ENCODE measurements around the gene ADAMTS2. TPM values are rescaled to one million over a fixed set of nuclear protein-coding genes. Genes with fewer than 3 reads are reported as not detected.

The ADAMTS2 gene
- total and polyA plus RNA-seq, 2 donors (not counting 3 experiments of a cell fraction or from before 2014, with no cell fraction given), result not detected

- no peaks in the 10 kb centered on the region for H4K20me1 ChIP-seq (replicated peaks; ENCODE audit: control insufficient read depth, extremely low read depth, insufficient read depth, low read length)
- H3K9me1 ChIP-seq (replicated peaks; ENCODE audit: control insufficient read depth, extremely low read depth, insufficient read depth, low read length), result no peaks in the 10 kb centered on the region
- dilution Hi-C loops (cut with MboI; ENCODE audit: extremely low pct_ligation_motif_present, low sequenced_read_pairs), result no loop called here
- CTCF ChIA-PET, result no interaction called here
- no peaks in the 10 kb centered on the region for H3K79me2 ChIP-seq (ENCODE audit: control insufficient read depth, insufficient read depth, low read length)
- H3K27me3 ChIP-seq (ENCODE audit: control insufficient read depth in 2 of 2, insufficient read depth in 2 of 2, low read length in 2 of 2), result no peaks in the 10 kb centered on the region
- no peaks in the 10 kb centered on the region for H3K4me1 ChIP-seq (ENCODE audit: control insufficient read depth, extremely low read depth, insufficient read depth, low read length)
- TF ChIP-seq FOS (IDR thresholded peaks at IDR 0.05; ENCODE audit: borderline replicate concordance, insufficient read depth, low read length) (no peak), EZH2 (IDR thresholded peaks at IDR 0.05; ENCODE audit: borderline replicate concordance, low read depth, low read length, severe bottlenecking) (no peak), GATA2 (IDR thresholded peaks at IDR 0.05; ENCODE audit: insufficient read depth, insufficient read length, low read depth, low read length) (no peak)
- H3K9ac ChIP-seq (replicated peaks; ENCODE audit: extremely low read depth, insufficient read depth, low read length), result no peak overlapping the region
- POLR2A ChIA-PET, result no interaction called here
- no TSS peak for BruUV-seq (replicated peaks)
- no peak overlapping the region for H2AFZ ChIP-seq (ENCODE audit: low read depth, low read length)
- H3K36me3 ChIP-seq (ENCODE audit: control insufficient read depth in 2 of 2, extremely low read depth in 1 of 2, insufficient read depth in 2 of 2, low read length in 2 of 2), result no peaks in the 10 kb centered on the region
- intact Hi-C loops (cut with micrococcal nuclease), result no loop called here
- H3K9me3 ChIP-seq (replicated peaks; ENCODE audit: control insufficient read depth, insufficient read depth, low read length), result no peaks in the 10 kb centered on the region
- no peak overlapping the region for H3K27ac ChIP-seq (ENCODE audit: insufficient read depth, low read depth, low read length)
- no peak overlapping the region for H3K4me3 ChIP-seq (replicated peaks in 1 of 3; ENCODE audit: insufficient read depth in 1 of 3, low read depth in 1 of 3, low read length in 3 of 3)
- DNase-seq (ENCODE audit: low read depth, low spot score) (no peak), FAIRE-seq (no peak)
- H3K4me2 ChIP-seq (ENCODE audit: insufficient read depth, low read length), result no peak overlapping the region
Observed at GRCh38 chr5:179148703-179149170, 196.5 kb downstream of the ADAMTS2 start.

- ChIA-PET POLR2A (no interaction called here), CTCF (no interaction called here)
- Histone ChIP-seq H3K4me2 (ENCODE audit: insufficient read depth, low read length) (no peak overlapping the region), H3K4me3 (replicated peaks in 1 of 3; ENCODE audit: insufficient read depth in 1 of 3, low read depth in 1 of 3, low read length in 3 of 3) (no peak overlapping the region), H3K27ac (ENCODE audit: insufficient read depth, low read depth, low read length) (no peak overlapping the region), H4K20me1 (replicated peaks; ENCODE audit: control insufficient read depth, extremely low read depth, insufficient read depth, low read length) (no peaks in the 10 kb centered on the region), H3K9me1 (replicated peaks; ENCODE audit: control insufficient read depth, extremely low read depth, insufficient read depth, low read length) (no peaks in the 10 kb centered on the region), H3K9ac (replicated peaks; ENCODE audit: extremely low read depth, insufficient read depth, low read length) (no peak overlapping the region), H3K27me3 (ENCODE audit: control insufficient read depth in 2 of 2, insufficient read depth in 2 of 2, low read length in 2 of 2) (no peaks in the 10 kb centered on the region), H3K79me2 (ENCODE audit: control insufficient read depth, insufficient read depth, low read length) (no peaks in the 10 kb centered on the region), H3K9me3 (replicated peaks; ENCODE audit: control insufficient read depth, insufficient read depth, low read length) (no peaks in the 10 kb centered on the region), H3K4me1 (ENCODE audit: control insufficient read depth, extremely low read depth, insufficient read depth, low read length) (no peaks in the 10 kb centered on the region), H3K36me3 (ENCODE audit: control insufficient read depth in 2 of 2, extremely low read depth in 1 of 2, insufficient read depth in 2 of 2, low read length in 2 of 2) (no peaks in the 10 kb centered on the region), H2AFZ (ENCODE audit: low read depth, low read length) (no peak overlapping the region)
- no peak for DNase-seq (ENCODE audit: low read depth, low spot score)
- FAIRE-seq, result no peak
- intact Hi-C loops (cut with micrococcal nuclease), result no loop called here
- no TSS peak for BruUV-seq (replicated peaks)
- TF ChIP-seq FOS (IDR thresholded peaks at IDR 0.05; ENCODE audit: borderline replicate concordance, insufficient read depth, low read length), result no peak
- no peak for TF ChIP-seq CTCF (IDR thresholded peaks at IDR 0.05; ENCODE audit: extremely low read depth in 1 of 2, insufficient read depth in 1 of 2, low read depth in 1 of 2, low read length in 2 of 2)
- no peak for TF ChIP-seq MAX (IDR thresholded peaks at IDR 0.05; ENCODE audit: insufficient read depth, insufficient read length)
- TF ChIP-seq POLR2A (IDR thresholded peaks at IDR 0.05; ENCODE audit: low read depth, low read length), result no peak
- dilution Hi-C loops (cut with MboI; ENCODE audit: extremely low pct_ligation_motif_present, low sequenced_read_pairs), result no loop called here
Observed at GRCh38 chr5:179147991-179148702, 197.1 kb downstream of the ADAMTS2 start.
